A673 (cell line): ENCODE measurements around the gene CDK5R2. TPM values are rescaled to one million over a fixed set of nuclear protein-coding genes. Genes with fewer than 3 reads are reported as not detected.

Experiments
- BruUV-seq: library from RNA; stranded (reverse); fragments of 400-500 nt; replicated peaks from 2 replicates; lab custom pipeline; 2021; lab: Mats Ljungman, UMichigan
- CTCF ChIA-PET: fragments of 300-600 bp; sonication (Branson Sonifier 250); formaldehyde crosslinking; loops from one replicate; lab custom pipeline; 2022; ENCODE audit warnings: antibody characterized with exemption; lab: Charles Lee
- POLR2A ChIA-PET: fragments of 300-600 bp; sonication (Branson Sonifier 250); formaldehyde crosslinking; loops from one replicate; lab custom pipeline; 2022; ENCODE audit warnings: antibody characterized with exemption; ENCODE audit not compliant: low non-redundant PET; lab: Charles Lee
- DNase-seq: peaks from one replicate; pipeline ENCODE4 v3.0.0-alpha.2; 2015; ENCODE audit warnings: low spot score
- H3K27ac ChIP-seq: fragments of 200-600 bp; sonication (generic); 2 replicates; pipeline ENCODE4 v1.5.1; 2016; ENCODE audit warnings: mixed run types, low read depth, mild to moderate bottlenecking, mixed read lengths, antibody characterized with exemption, low read length; ENCODE audit not compliant: poor library complexity, severe bottlenecking
- H3K27me3 ChIP-seq: fragments of 200-600 bp; sonication (generic); replicated peaks from 2 replicates; pipeline ENCODE4 v1.6.1; 2017; ENCODE audit warnings: mixed run types, low read depth, mild to moderate bottlenecking, mixed read lengths, antibody characterized with exemption, low read length; ENCODE audit not compliant: insufficient read depth, poor library complexity
- H3K36me3 ChIP-seq: fragments of 200-600 bp; sonication (generic); 2 replicates; pipeline ENCODE4 v1.6.1; 2016; ENCODE audit warnings: mixed run types, mild to moderate bottlenecking, mixed read lengths, antibody characterized with exemption, low read length; ENCODE audit not compliant: insufficient read depth, poor library complexity, severe bottlenecking
- H3K4me1 ChIP-seq: fragments of 200-600 bp; sonication (generic); 2 replicates; pipeline ENCODE4 v1.6.1; 2017; ENCODE audit warnings: mixed run types, mild to moderate bottlenecking, mixed read lengths, antibody characterized with exemption, low read length; ENCODE audit not compliant: insufficient read depth, poor library complexity, severe bottlenecking
- H3K4me3 ChIP-seq: fragments of 200-600 bp; sonication (generic); 2 replicates; pipeline ENCODE4 v1.5.1; 2016; ENCODE audit warnings: low read depth, mixed run types, mild to moderate bottlenecking, mixed read lengths, low read length; ENCODE audit not compliant: poor library complexity, severe bottlenecking
- H3K9me3 ChIP-seq: fragments of 200-600 bp; sonication (generic); 2 replicates; pipeline ENCODE4 v1.6.1; 2016; ENCODE audit warnings: mixed run types, low read depth, mild to moderate bottlenecking, mixed read lengths, antibody characterized with exemption, low read length; ENCODE audit not compliant: poor library complexity, severe bottlenecking
- EZH2 ChIP-seq: fragments of 200-600 bp; sonication (generic); IDR thresholded peaks from 2 replicates; pipeline ENCODE4 v1.6.1; 2017; ENCODE audit warnings: borderline replicate concordance, low read depth, mild to moderate bottlenecking, mixed read lengths, antibody characterized with exemption, low read length; ENCODE audit not compliant: poor library complexity, severe bottlenecking
- intact Hi-C: fragments of 100-400 bp; cut with micrococcal nuclease; formaldehyde crosslinking; loops from one replicate; pipeline ENCODE4 v1.10.0; 2022; ENCODE audit not compliant: unreplicated experiment
- total RNA-seq: library from RNA; stranded (reverse); gene quantifications from 2 replicates; pipeline ENCODE4 v1.2.3, GENCODE V29; 2021
- TF ChIP-seq, protein P1 (sequence below): fragments of 300-800, 200-600 bp; sonication (generic); conservative IDR thresholded peaks from 2 replicates; pipeline ENCODE4 v1.5.1; 2017; ENCODE audit warnings: low read depth, mild to moderate bottlenecking, antibody characterized with exemption, low read length, moderate library complexity, mixed read lengths

CDK5R2 gene
- total RNA-seq, 1 experiment from 2014 or later = 0.37 TPM

DNA sequence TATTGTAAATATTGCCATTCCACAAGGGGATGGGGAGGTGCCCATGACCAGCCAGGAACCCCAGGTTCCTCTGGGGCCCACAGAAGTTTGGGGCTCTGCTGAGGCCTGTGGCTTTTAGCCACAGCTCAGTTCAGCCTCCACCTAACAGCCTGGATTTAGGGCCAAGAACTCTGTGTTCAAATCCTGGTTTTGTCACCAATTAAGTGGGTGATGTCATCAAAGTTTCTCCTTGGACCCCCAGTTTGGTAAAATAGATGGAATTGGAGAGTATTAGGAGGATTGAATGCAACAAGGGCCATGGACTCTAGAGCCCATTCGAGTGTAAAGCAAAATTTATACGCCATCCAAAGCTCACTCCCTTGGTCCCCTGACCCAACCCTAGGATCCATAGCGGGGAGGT is 28.7 kb downstream of the CDK5R2 start:
- no peaks in the 10 kb centered on the region for H3K36me3 ChIP-seq
- H3K27me3 ChIP-seq = peaks cover 52% of the 10 kb centered on the region
- CTCF ChIA-PET = no interaction called here
- TF ChIP-seq, protein P1, sequence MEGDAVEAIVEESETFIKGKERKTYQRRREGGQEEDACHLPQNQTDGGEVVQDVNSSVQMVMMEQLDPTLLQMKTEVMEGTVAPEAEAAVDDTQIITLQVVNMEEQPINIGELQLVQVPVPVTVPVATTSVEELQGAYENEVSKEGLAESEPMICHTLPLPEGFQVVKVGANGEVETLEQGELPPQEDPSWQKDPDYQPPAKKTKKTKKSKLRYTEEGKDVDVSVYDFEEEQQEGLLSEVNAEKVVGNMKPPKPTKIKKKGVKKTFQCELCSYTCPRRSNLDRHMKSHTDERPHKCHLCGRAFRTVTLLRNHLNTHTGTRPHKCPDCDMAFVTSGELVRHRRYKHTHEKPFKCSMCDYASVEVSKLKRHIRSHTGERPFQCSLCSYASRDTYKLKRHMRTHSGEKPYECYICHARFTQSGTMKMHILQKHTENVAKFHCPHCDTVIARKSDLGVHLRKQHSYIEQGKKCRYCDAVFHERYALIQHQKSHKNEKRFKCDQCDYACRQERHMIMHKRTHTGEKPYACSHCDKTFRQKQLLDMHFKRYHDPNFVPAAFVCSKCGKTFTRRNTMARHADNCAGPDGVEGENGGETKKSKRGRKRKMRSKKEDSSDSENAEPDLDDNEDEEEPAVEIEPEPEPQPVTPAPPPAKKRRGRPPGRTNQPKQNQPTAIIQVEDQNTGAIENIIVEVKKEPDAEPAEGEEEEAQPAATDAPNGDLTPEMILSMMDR = no peak
- no peak for TF ChIP-seq EZH2
- H3K9me3 ChIP-seq = no peaks in the 10 kb centered on the region
- no peak for DNase-seq
- no peak overlapping the region for H3K27ac ChIP-seq
- no TSS peak for BruUV-seq
- POLR2A ChIA-PET = no interaction called here
- intact Hi-C loops = no loop called here
- H3K4me3 ChIP-seq = no peak overlapping the region
- H3K4me1 ChIP-seq = peaks cover 19% of the 10 kb centered on the region

GRCh38 chr2:218988650-218989049 is 29.2 kb downstream of the CDK5R2 start:
- Histone ChIP-seq H3K27me3 (peaks cover 52% of the 10 kb centered on the region), H3K27ac (no peak overlapping the region), H3K9me3 (no peaks in the 10 kb centered on the region), H3K36me3 (no peaks in the 10 kb centered on the region), H3K4me3 (no peak overlapping the region), H3K4me1 (peaks cover 19% of the 10 kb centered on the region)
- ChIA-PET POLR2A (no interaction called here), CTCF (interaction anchor here (1.3 kb wide), 1 partner anchor 8 kb away, joined by 4 read pairs; no protein-coding TSS in a partner anchor)
- intact Hi-C loops = no loop called here
- DNase-seq = no peak
- TF ChIP-seq EZH2 = no peak
- TF ChIP-seq, protein P1 = no peak
- BruUV-seq = no TSS peak

- intact Hi-C loops = no loop called here
- Histone ChIP-seq H3K4me1 (peaks cover 21% of the 10 kb centered on the region), H3K9me3 (no peaks in the 10 kb centered on the region), H3K4me3 (no peak overlapping the region), H3K27ac (no peak overlapping the region), H3K27me3 (peaks cover 56% of the 10 kb centered on the region), H3K36me3 (no peaks in the 10 kb centered on the region)
- BruUV-seq = no TSS peak
- ChIA-PET CTCF (interaction anchor here (1.3 kb wide), 1 partner anchor 10 kb away, joined by 4 read pairs; no protein-coding TSS in a partner anchor), POLR2A (no interaction called here)
- DNase-seq = no peak
- TF ChIP-seq, protein P1 = no peak
- TF ChIP-seq EZH2 = no peak
These were observed 30.6 kb downstream of the CDK5R2 start for GRCh38 chr2:218990052-218990451.
